HL-60 (cell line): Measurements from ENCODE around the gene RNF14.

Experiments used
- DNase-seq, 2 experiments: peaks; one replicate each; pipeline ENCODE4 v3.0.0-alpha.2; 2010 to 2020; ENCODE audit warnings: low read depth in 1 of 2, low spot score in 1 of 2
- H3K27ac ChIP-seq: fragments of 250-450 bp; sonication (Bioruptor Pico); replicated peaks from 2 replicates; pipeline ENCODE4 v1.5.1; 2020; ENCODE audit warnings: mild to moderate bottlenecking, moderate library complexity
- H3K27me3 ChIP-seq: fragments of 250-450 bp; sonication (Bioruptor Pico); 2 replicates; pipeline ENCODE4 v1.5.1; 2021; ENCODE audit warnings: mild to moderate bottlenecking, moderate library complexity; ENCODE audit not compliant: insufficient read depth, poor library complexity, severe bottlenecking
- H3K4me3 ChIP-seq: replicated peaks from 2 replicates; pipeline ENCODE4 v1.5.1; 2011; ENCODE audit warnings: mild to moderate bottlenecking, control low read depth, low read length; ENCODE audit not compliant: insufficient read depth
- GABPA ChIP-seq: IDR thresholded peaks from 2 replicates; pipeline ENCODE4 v1.6.1; 2012; ENCODE audit warnings: low read depth
- POLR2AphosphoS5 ChIP-seq: IDR thresholded peaks from 2 replicates; pipeline ENCODE4 v1.6.1; 2012; ENCODE audit warnings: low read depth
- SPI1 ChIP-seq: IDR thresholded peaks from 2 replicates; pipeline ENCODE4 v1.6.1; 2012; ENCODE audit warnings: low read depth, mild to moderate bottlenecking, borderline replicate concordance
- TF ChIP-seq, protein P1 (sequence below): IDR thresholded peaks from 2 replicates; pipeline ENCODE4 v1.6.1; 2012; ENCODE audit warnings: low read depth; ENCODE audit not compliant: insufficient replicate concordance
- TF ChIP-seq, protein P2 (sequence below): IDR thresholded peaks from one replicate; pipeline ENCODE4 v1.5.1; 2011; ENCODE audit warnings: low read length, control low read depth, inconsistent platforms; ENCODE audit not compliant: insufficient read depth

Gene RNF14

DNA sequence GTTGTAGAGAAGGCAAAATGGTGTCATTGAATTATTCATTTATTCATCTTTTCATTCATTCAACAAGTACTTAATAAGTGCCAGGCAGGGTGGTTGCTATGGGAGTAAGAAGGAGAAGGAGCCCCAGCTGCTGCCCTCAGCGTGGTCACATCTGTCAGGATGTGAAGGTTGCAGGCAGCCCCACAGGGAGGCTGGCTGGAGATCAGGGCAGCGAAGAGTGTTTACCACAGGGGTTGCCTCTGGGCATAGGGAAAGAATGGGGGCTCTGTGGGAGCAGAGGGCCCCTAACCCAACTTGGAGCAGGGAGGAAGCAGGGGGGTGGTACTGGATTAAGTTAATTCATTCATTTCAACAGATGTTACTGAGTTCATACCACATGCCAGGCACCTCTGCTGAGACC lies 16.9 kb upstream of the RNF14 start:
- no peak for DNase-seq
- Histone ChIP-seq H3K27ac (no peak overlapping the region), H3K4me3 (no peak overlapping the region), H3K27me3 (no peaks in the 10 kb centered on the region)
- TF ChIP-seq POLR2AphosphoS5 (no peak), SPI1 (no peak), GABPA (no peak)
- TF ChIP-seq, protein P1, sequence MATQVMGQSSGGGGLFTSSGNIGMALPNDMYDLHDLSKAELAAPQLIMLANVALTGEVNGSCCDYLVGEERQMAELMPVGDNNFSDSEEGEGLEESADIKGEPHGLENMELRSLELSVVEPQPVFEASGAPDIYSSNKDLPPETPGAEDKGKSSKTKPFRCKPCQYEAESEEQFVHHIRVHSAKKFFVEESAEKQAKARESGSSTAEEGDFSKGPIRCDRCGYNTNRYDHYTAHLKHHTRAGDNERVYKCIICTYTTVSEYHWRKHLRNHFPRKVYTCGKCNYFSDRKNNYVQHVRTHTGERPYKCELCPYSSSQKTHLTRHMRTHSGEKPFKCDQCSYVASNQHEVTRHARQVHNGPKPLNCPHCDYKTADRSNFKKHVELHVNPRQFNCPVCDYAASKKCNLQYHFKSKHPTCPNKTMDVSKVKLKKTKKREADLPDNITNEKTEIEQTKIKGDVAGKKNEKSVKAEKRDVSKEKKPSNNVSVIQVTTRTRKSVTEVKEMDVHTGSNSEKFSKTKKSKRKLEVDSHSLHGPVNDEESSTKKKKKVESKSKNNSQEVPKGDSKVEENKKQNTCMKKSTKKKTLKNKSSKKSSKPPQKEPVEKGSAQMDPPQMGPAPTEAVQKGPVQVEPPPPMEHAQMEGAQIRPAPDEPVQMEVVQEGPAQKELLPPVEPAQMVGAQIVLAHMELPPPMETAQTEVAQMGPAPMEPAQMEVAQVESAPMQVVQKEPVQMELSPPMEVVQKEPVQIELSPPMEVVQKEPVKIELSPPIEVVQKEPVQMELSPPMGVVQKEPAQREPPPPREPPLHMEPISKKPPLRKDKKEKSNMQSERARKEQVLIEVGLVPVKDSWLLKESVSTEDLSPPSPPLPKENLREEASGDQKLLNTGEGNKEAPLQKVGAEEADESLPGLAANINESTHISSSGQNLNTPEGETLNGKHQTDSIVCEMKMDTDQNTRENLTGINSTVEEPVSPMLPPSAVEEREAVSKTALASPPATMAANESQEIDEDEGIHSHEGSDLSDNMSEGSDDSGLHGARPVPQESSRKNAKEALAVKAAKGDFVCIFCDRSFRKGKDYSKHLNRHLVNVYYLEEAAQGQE = no peak
- TF ChIP-seq, protein P2, sequence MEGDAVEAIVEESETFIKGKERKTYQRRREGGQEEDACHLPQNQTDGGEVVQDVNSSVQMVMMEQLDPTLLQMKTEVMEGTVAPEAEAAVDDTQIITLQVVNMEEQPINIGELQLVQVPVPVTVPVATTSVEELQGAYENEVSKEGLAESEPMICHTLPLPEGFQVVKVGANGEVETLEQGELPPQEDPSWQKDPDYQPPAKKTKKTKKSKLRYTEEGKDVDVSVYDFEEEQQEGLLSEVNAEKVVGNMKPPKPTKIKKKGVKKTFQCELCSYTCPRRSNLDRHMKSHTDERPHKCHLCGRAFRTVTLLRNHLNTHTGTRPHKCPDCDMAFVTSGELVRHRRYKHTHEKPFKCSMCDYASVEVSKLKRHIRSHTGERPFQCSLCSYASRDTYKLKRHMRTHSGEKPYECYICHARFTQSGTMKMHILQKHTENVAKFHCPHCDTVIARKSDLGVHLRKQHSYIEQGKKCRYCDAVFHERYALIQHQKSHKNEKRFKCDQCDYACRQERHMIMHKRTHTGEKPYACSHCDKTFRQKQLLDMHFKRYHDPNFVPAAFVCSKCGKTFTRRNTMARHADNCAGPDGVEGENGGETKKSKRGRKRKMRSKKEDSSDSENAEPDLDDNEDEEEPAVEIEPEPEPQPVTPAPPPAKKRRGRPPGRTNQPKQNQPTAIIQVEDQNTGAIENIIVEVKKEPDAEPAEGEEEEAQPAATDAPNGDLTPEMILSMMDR = no peak

DNA sequence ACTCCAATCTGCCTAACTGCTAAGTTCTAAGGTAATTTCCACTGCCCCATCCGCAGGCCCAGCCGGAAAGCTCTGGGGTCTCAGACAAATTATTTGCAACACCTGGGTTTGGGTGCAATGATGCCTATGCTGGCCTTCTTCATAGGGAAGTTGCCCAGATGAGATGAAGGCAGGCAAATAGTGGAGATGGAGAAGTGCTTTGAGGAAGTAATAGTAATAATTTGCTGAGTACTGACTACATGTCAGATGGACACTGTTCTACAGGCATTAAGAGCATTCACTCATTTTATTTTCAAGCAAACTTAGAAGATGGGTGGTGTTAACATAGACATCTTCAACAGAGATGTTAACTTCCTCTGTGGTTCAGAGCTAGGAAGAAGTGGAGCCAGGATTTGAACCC lies 14.7 kb upstream of the RNF14 start:
- H3K27ac ChIP-seq = no peak overlapping the region; the same call in 1 of the 2 replicates
- peak in 1 of 2 experiments; percentile 22 for DNase-seq
- H3K27me3 ChIP-seq = no peaks in the 10 kb centered on the region
- H3K4me3 ChIP-seq = no peak overlapping the region
- TF ChIP-seq, protein P2 = no peak
- TF ChIP-seq POLR2AphosphoS5 (no peak), SPI1 (peak; percentile 42; the same call in 1 of the 2 replicates)
- TF ChIP-seq, protein P1 = no peak

DNA sequence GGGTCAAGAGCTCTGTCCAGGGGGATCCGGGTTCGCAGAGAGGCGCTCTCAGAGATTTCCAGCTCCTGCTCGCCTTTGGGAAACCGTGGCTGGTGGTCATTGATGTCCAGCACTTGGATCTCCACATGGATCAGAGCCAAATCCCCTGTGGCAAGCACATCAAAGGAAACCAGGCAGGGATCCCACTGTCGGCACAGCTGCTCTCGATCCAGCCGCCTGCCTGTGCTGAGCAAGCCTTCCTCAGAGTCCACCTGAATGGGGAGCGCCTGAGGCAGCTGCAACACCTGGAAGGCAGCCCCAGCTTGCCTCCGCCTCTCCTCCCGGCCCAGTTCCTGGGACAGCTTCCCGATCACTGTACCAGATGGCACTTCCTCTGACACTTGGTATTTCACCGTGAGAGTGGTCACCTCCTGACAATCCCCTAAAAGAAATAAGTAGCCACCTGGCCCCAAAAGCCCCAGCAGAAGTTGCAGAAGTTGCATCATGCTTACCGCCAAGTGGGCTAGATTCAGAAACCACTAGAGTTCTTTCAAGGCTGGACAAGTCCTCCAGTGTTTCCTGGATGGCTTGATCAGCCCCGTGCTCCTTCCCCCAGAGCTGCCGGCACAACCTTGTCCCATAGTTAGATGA lies 11.4 kb upstream of the RNF14 start:
- peak in 1 of 2 experiments; percentile 19 for DNase-seq
- no peaks in the 10 kb centered on the region for H3K27me3 ChIP-seq
- TF ChIP-seq GABPA = no peak
- TF ChIP-seq, protein P2 = no peak
- TF ChIP-seq, protein P1 = no peak
- no peak for TF ChIP-seq POLR2AphosphoS5
- no peak; the same call in 1 of the 2 replicates for TF ChIP-seq SPI1
- H3K27ac ChIP-seq = no peak overlapping the region
- H3K4me3 ChIP-seq = no peak overlapping the region
